ENCODE results near the gene BDKRB1.

Gene BDKRB1

GRCh38 chr14:96257900-96258299, 1.9 kb downstream of the BDKRB1 start:
- H3K9me3 Mint-ChIP-seq, result no peaks in the 10 kb centered on the region
- H3K4me3 Mint-ChIP-seq, result no peak overlapping the region
- ATAC-seq (replicated peaks), result no peak
- no peak for DNase-seq
- H3K27me3 Mint-ChIP-seq, result peaks cover 51 to 55% of the 10 kb centered on the region in 2 donors
- H3K27ac Mint-ChIP-seq, result no peak overlapping the region
- no peaks in the 10 kb centered on the region for H3K36me3 Mint-ChIP-seq (ENCODE audit: insufficient read depth)
- no peaks in the 10 kb centered on the region for H3K4me1 Mint-ChIP-seq (ENCODE audit: low read depth in 2 of 2)

- ATAC-seq (replicated peaks), result no peak
- Mint-ChIP-seq H3K27me3 (peaks cover 37 to 43% of the 10 kb centered on the region in 2 donors), H3K4me1 (ENCODE audit: low read depth in 2 of 2) (no peaks in the 10 kb centered on the region)
These were observed 4.4 kb downstream of the BDKRB1 start for GRCh38 chr14:96260341-96260821.

GRCh38 chr14:96261053-96261452, 5.0 kb downstream of the BDKRB1 start:
- Mint-ChIP-seq H3K4me1 (ENCODE audit: low read depth in 2 of 2) (no peaks in the 10 kb centered on the region), H3K27me3 (peaks cover 41 to 44% of the 10 kb centered on the region in 2 donors)
- ATAC-seq (replicated peaks), result no peak

More at GRCh38 chr14:96260341-96260821, 4.4 kb downstream of the BDKRB1 start:
- no peak for DNase-seq
- Mint-ChIP-seq H3K27ac (no peak overlapping the region), H3K4me3 (no peak overlapping the region), H3K9me3 (no peaks in the 10 kb centered on the region), H3K36me3 (ENCODE audit: insufficient read depth) (no peaks in the 10 kb centered on the region)

GRCh38 chr14:96261772-96262655, 6.0 kb downstream of the BDKRB1 start:
- no peak for DNase-seq
- Mint-ChIP-seq H3K4me1 (ENCODE audit: low read depth in 2 of 2) (no peaks in the 10 kb centered on the region), H3K36me3 (ENCODE audit: insufficient read depth) (no peaks in the 10 kb centered on the region), H3K27ac (no peak overlapping the region), H3K9me3 (no peaks in the 10 kb centered on the region), H3K4me3 (no peak overlapping the region), H3K27me3 (peaks cover 42 to 48% of the 10 kb centered on the region in 2 donors)
- ATAC-seq (replicated peaks), result no peak

More at GRCh38 chr14:96261053-96261452, 5.0 kb downstream of the BDKRB1 start:
- Mint-ChIP-seq H3K36me3 (ENCODE audit: insufficient read depth) (no peaks in the 10 kb centered on the region), H3K4me3 (no peak overlapping the region), H3K9me3 (no peaks in the 10 kb centered on the region), H3K27ac (no peak overlapping the region)
- no peak for DNase-seq

DNA sequence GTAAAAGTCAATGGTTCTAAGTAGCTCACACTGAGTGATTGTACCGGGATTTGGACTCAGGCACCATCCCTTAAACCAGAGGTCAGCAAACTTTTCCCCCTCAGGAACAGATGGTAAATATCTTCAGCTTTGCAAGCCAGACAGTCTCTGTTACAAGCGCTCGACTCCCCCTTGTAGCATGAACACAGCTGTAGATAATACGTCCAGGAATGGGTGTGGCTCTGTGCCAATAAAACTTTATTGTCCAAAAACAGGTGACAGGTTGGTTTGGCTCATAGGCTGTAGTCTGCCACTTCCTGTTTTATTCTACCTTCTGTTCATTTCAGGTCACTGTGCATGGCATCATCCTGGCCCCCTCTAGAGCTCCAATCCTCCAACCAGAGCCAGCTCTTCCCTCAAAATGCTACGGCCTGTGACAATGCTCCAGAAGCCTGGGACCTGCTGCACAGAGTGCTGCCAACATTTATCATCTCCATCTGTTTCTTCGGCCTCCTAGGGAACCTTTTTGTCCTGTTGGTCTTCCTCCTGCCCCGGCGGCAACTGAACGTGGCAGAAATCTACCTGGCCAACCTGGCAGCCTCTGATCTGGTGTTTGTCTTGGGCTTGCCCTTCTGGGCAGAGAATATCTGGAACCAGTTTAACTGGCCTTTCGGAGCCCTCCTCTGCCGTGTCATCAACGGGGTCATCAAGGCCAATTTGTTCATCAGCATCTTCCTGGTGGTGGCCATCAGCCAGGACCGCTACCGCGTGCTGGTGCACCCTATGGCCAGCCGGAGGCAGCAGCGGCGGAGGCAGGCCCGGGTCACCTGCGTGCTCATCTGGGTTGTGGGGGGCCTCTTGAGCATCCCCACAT, 7.6 kb downstream of the BDKRB1 start:
- Mint-ChIP-seq H3K4me3 (no peak overlapping the region), H3K27ac (no peak overlapping the region), H3K36me3 (ENCODE audit: insufficient read depth) (no peaks in the 10 kb centered on the region), H3K4me1 (ENCODE audit: low read depth in 2 of 2) (no peaks in the 10 kb centered on the region), H3K9me3 (no peaks in the 10 kb centered on the region), H3K27me3 (peaks cover 42 to 51% of the 10 kb centered on the region in 2 donors)
- no peak for DNase-seq
- ATAC-seq (replicated peaks), result no peak

GRCh38 chr14:96264200-96264553, 8.2 kb downstream of the BDKRB1 start:
- peaks cover 44 to 54% of the 10 kb centered on the region in 2 donors for H3K27me3 Mint-ChIP-seq
- H3K27ac Mint-ChIP-seq, result no peak overlapping the region
- no peak for ATAC-seq (replicated peaks)
- H3K4me3 Mint-ChIP-seq, result no peak overlapping the region
- no peaks in the 10 kb centered on the region for H3K4me1 Mint-ChIP-seq (ENCODE audit: low read depth in 2 of 2)
- DNase-seq, result no peak
- H3K36me3 Mint-ChIP-seq (ENCODE audit: insufficient read depth), result no peaks in the 10 kb centered on the region
- no peaks in the 10 kb centered on the region for H3K9me3 Mint-ChIP-seq

DNA sequence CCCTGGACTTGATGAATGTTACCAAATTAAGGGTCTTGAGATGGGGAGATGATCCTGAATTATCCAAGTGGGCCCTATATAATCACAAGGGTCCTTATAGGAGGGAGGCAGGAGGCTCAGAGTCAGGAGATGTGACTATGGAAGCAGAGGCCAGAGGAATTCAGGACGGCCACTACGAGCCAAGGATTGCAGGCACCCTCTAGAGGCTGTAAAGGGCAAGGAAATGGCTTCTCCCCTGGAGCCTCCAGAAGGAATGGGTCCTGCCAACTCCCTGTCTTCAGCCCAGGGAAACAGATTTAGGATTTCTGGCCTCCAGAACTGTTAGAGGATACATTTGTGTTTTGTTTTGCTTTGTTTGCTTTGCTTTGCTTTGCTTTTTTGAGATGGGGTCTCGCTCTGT, 8.8 kb downstream of the BDKRB1 start:
- DNase-seq, result no peak
- Mint-ChIP-seq H3K4me1 (ENCODE audit: low read depth in 2 of 2) (no peaks in the 10 kb centered on the region), H3K27ac (no peak overlapping the region), H3K4me3 (no peak overlapping the region), H3K36me3 (ENCODE audit: insufficient read depth) (no peaks in the 10 kb centered on the region), H3K9me3 (no peaks in the 10 kb centered on the region), H3K27me3 (peaks cover 48 to 61% of the 10 kb centered on the region in 2 donors)
- ATAC-seq (replicated peaks), result no peak

DNA sequence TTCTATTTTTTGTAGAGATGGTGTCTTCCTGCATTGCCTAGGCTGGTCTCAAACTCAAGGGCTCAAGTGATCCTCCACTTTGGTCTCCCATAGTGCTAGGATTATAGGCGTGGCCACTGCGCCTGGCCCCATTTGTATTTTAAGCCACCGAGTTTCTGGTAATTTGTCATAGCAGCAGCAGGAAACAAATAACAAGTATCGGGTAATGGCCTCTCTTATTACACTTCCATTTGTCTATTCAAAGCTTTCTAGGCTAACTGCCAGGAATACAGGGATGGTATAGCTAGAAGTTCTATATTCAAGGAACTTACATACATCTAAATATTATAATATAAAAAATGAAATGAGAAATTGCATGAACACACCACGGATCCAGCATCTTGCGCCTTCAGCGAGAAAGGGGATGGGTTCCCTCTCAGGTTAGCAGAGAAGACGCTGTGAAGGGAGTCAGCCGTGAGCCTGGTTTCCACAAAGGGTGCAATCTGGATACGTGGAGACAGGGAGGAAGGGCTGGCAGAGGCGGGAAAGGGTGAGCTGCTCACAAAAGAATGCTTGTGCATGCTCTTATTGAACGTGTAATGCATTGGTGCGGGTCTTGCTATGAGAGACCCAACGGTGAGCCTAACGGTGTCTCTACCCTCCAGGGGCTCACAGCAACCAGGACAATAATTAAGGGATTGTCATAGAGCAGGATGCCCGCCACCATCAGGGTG, 9.5 kb downstream of the BDKRB1 start:
- Mint-ChIP-seq H3K27me3 (peaks cover 47 to 63% of the 10 kb centered on the region in 2 donors), H3K9me3 (no peaks in the 10 kb centered on the region), H3K27ac (no peak overlapping the region), H3K4me1 (ENCODE audit: low read depth in 2 of 2) (no peaks in the 10 kb centered on the region), H3K4me3 (no peak overlapping the region), H3K36me3 (ENCODE audit: insufficient read depth) (no peaks in the 10 kb centered on the region)
- ATAC-seq (replicated peaks), result no peak
- DNase-seq, result no peak

- peaks cover 5% of the 10 kb centered on the region for H3K36me3 Mint-ChIP-seq (ENCODE audit: insufficient read depth)
- H3K4me3 Mint-ChIP-seq, result no peak overlapping the region
- DNase-seq (no peak), ATAC-seq (replicated peaks) (no peak)
- H3K9me3 Mint-ChIP-seq, result no peaks in the 10 kb centered on the region
- no peak overlapping the region for H3K27ac Mint-ChIP-seq
- no peaks in the 10 kb centered on the region for H3K4me1 Mint-ChIP-seq (ENCODE audit: low read depth in 2 of 2)
- H3K27me3 Mint-ChIP-seq, result peaks cover 40 to 52% of the 10 kb centered on the region in 2 donors
These were observed 11.3 kb downstream of the BDKRB1 start for GRCh38 chr14:96267336-96267735.

- ATAC-seq (replicated peaks), result no peak
- Mint-ChIP-seq H3K36me3 (ENCODE audit: insufficient read depth) (peaks cover 5% of the 10 kb centered on the region), H3K27me3 (peaks cover 40 to 52% of the 10 kb centered on the region in 2 donors), H3K4me3 (no peak overlapping the region), H3K4me1 (ENCODE audit: low read depth in 2 of 2) (no peaks in the 10 kb centered on the region), H3K27ac (no peak overlapping the region), H3K9me3 (no peaks in the 10 kb centered on the region)
- DNase-seq, result no peak
These were observed 11.9 kb downstream of the BDKRB1 start for GRCh38 chr14:96267916-96268315.

DNA sequence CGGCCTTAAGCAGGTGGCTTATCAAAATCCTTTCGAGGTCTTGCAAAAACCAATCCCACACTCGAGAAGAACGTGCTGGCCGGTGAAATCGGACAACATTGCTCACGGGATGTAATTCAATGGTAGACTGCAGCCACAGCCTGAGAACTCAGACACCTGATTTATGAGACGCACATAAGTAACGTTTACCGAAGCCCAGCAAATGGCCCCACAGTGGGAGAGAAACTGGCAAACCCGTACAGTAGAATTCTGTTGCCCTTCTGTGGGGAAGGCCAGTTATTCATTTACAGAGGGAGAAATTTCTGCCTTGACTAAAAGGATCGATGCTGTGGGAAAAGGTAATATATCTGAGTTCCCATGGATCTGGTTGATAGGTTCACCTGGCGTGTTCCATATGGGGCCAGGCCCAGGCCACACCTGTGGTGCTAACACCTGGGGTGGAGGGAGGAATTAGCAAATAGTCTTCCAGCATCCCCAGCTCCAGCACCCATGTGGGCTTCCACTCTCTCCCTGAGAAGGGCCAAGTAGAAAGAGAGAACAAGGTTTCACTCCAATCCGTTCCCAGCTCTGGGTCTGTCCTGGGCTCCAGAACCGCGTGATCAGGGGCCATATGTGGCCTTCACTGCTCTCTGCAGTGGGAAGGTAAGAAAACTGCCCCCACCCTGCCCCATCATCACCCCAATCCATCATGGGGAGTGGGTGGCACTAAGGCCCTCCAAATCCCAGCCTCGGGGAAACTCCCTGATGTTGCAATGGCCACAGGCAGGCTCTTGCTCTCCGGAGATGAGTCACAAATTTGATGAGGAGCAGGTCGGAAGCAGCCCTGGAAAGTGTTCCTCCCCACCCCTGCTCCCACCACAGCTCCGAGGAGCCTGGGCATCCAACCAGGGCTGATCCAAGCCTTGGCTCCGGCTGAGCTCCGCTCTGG, 12.7 kb downstream of the BDKRB1 start:
- peaks cover 39 to 54% of the 10 kb centered on the region in 2 donors for H3K27me3 Mint-ChIP-seq

GRCh38 chr14:96269359-96269710, 13.3 kb downstream of the BDKRB1 start:
- no peak for DNase-seq
- Mint-ChIP-seq H3K27me3 (peaks cover 32 to 55% of the 10 kb centered on the region in 2 donors), H3K36me3 (ENCODE audit: insufficient read depth) (peaks cover 7% of the 10 kb centered on the region), H3K27ac (no peak overlapping the region), H3K4me3 (no peak overlapping the region), H3K9me3 (no peaks in the 10 kb centered on the region), H3K4me1 (ENCODE audit: low read depth in 2 of 2) (no peaks in the 10 kb centered on the region)
- no peak for ATAC-seq (replicated peaks)

More for the DNA sequence above, 12.7 kb downstream of the BDKRB1 start:
- no peaks in the 10 kb centered on the region for H3K4me1 Mint-ChIP-seq (ENCODE audit: low read depth in 2 of 2)
- ATAC-seq (replicated peaks) (no peak), DNase-seq (no peak)
- no peak overlapping the region for H3K4me3 Mint-ChIP-seq
- no peak overlapping the region for H3K27ac Mint-ChIP-seq
- peaks cover 5% of the 10 kb centered on the region for H3K36me3 Mint-ChIP-seq (ENCODE audit: insufficient read depth)
- H3K9me3 Mint-ChIP-seq, result no peaks in the 10 kb centered on the region

Data from effector memory CD8-positive, alpha-beta T cell (primary cell).